Measurements from ENCODE around the gene TBC1D8.

Gene TBC1D8

DNA sequence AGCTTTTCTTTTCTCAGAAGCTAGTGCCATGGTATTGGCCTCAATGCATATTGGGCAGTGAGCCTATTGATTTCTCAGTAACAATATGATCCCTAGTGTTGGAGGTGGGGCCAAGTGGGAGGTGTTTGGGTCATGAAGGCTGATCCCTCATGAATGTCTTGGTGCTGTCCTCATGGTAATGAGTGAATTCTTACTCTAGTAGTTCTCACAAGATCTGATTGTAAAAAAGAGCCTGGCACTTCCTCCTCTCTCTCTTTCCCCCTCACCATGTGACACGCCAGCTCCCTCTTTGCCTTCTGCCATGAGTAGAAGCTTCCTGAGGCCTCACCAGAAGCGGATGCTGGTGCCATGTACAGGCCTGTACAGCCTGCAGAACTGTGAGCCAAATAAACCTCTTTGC lies 12.8 kb upstream of the TBC1D8 start:
- in situ Hi-C loops (cut with HindIII; ENCODE audit: low sequenced_read_pairs) = no loop called here

- in situ Hi-C loops (cut with HindIII; ENCODE audit: low sequenced_read_pairs) = no loop called here
Measured at GRCh38 chr2:101162561-101163330, 11.6 kb upstream of the TBC1D8 start.

DNA sequence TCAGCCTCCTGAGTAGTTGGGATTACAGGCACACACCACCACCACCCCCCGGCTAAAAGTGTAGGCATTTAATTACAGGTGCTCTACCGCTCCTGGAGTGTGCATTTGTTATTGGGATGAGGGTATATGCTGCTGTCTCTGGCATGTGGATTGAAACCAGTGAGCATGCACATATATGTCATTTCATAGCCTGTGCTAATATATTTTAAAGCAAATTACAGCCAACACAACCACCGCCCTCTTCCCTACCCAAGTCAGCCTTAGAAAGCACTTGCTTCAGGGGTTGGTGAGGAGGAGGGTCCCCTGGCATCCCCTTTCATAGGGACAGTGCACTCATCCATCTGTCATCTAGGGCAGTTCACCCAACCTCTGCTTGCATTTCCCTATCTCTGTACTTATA lies 10.5 kb upstream of the TBC1D8 start:
- in situ Hi-C loops (cut with HindIII; ENCODE audit: low sequenced_read_pairs) = no loop called here

GRCh38 chr2:101160454-101160853 lies 9.3 kb upstream of the TBC1D8 start:
- in situ Hi-C loops (cut with HindIII; ENCODE audit: low sequenced_read_pairs) = no loop called here

DNA sequence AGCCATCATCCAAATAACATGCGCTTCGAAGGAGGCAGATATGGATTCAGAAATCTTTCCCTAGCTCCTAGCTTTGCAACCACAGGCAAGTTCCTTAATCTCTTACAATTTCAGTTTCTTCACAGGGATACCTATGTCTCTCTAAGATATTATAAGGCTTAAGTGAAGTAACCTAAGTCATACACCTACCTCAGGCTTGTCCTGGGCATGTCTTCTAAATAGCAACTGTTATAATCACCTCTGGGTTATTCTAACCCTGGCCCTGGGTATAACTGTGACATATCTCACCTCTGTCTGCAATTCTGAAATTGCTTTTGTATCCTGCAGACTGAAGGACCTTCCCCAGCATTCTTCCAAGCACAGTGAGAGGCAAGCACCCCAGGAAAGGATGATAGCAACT lies 8.3 kb upstream of the TBC1D8 start:
- in situ Hi-C loops (cut with HindIII; ENCODE audit: low sequenced_read_pairs) = no loop called here

DNA sequence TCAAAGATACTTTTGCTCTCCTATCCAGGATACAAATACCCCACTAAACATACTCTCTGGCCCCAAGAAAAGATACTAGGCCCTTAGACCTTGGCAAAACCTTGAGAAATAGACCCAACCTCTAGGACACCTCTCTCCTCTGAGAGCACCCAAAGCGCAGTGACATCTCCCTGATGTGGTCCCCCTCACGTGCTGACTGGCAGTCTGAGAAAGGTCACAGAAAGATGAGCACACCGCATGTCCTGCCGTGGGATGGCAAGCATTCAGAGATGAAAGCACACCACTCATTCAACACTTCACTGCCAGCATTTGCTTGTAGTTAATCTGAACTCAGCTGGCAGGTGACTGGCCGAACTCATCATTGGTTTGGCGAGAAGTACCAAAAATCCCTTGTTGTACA lies 6.1 kb upstream of the TBC1D8 start:
- in situ Hi-C loops (cut with HindIII; ENCODE audit: low sequenced_read_pairs) = no loop called here

DNA sequence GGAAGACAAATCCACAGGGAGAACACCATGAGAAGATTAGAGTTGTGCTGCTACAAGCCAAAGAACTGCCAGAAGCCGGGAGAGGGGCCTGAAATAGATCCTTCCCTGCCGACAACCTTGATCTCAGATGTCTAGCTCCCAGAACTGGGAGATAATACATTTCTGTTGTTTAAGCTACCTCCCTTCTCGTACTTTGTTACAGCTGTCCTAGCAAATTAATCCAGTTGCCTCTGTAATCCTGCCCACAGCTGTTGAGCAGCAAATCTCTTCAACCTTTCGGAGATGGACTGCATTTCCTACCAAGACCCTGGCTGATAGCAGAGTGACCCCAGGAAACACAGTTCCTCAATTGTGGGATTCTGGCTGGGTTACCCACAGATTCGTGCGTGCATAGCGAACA lies 2.6 kb upstream of the TBC1D8 start:
- in situ Hi-C loops (cut with HindIII; ENCODE audit: low sequenced_read_pairs) = no loop called here

DNA sequence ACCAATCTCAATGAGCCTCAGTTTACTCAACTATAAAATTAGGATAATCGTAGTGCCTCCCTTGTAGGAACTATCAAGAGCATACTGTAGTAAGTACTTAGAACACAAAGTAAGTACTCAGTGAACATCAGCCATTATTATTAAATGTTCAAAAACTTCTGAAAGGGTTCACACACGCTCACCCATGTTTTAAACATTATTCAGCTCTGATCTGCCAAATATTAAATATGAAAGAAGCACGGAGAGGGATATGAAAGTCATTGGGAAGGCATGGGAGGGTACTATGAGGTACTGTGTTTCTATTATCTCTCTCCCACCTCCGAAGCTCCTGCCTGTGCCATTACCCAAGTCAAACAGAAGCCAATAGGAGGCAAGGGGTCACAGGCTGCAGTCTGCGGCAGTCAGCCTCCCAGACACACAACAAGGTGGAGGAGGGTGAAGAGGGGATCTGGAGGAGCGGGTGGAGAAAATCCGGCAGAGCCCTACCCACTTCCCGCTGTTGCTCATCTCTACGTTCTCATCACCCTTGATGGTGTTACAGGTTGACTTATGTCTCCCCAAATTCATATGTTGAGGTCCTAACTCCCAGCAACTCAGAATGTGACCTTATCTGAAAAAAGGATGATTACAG lies 2.0 kb upstream of the TBC1D8 start:
- in situ Hi-C loops (cut with HindIII; ENCODE audit: low sequenced_read_pairs) = no loop called here

DNA sequence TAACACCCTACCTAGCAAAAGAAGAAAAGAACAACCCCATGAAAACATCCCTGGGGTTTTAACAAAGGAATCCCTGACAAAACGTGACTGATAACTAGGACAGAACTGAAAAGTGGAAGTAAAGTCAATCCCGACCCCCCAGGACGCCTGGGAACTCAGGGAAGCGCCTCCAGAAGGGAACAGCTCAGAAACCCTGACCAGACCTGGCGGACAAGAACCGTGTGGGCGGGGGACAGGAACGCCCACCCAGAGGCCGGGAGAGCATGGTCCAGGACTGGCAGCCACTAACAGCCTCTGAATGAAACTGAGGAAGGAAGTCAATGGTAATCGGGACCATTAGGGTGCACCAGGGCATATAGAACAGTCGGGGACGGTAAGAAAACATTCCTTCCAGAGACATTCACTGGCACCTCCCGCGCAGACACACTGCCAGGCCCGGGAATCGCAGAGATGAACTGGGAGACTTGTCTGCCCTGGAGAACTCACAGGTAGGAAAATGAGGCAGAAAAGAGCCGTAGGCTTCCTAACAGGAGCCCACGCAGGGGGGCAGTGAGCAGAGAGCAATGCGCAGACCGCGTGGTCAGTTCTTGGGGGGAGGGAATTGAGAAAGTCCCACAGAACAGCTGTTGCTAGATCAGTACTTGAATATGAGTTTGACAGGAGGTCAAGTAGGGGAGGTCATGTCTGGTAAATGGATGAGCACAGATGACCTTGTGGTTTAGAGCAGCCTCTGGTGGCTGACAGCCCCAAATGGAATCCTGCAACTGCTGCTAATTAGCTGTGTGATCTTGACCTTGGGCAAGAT lies 1.3 kb upstream of the TBC1D8 start:
- in situ Hi-C loops (cut with HindIII; ENCODE audit: low sequenced_read_pairs) = no loop called here

DNA sequence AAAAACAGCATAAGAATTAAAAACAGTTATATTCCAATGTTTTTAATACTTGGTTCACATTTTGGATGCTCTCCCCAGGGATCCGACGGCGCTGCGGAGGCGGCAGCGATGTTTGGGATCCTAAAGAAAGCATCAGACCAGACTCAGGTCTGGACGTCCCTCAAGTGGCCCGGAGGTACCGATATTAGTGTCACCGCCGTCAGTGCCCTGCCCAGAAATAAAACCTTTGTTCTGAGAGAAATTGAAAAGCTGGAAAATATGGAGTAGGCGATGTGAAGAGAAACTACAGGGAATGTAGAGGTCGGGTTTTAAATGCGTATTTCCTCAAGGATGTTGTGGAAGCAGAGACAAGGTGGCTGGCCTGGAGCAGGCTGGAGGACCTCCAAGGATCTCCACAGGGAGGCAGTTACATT lies 683 bp upstream of the TBC1D8 start:
- in situ Hi-C loops (cut with HindIII; ENCODE audit: low sequenced_read_pairs) = no loop called here

GRCh38 chr2:101150306-101151145 lies 656 bp downstream of the TBC1D8 start:
- in situ Hi-C loops (cut with HindIII; ENCODE audit: low sequenced_read_pairs) = no loop called here

- in situ Hi-C loops (cut with HindIII; ENCODE audit: low sequenced_read_pairs) = no loop called here
Measured at GRCh38 chr2:101149241-101150192, 1.7 kb downstream of the TBC1D8 start.

DNA sequence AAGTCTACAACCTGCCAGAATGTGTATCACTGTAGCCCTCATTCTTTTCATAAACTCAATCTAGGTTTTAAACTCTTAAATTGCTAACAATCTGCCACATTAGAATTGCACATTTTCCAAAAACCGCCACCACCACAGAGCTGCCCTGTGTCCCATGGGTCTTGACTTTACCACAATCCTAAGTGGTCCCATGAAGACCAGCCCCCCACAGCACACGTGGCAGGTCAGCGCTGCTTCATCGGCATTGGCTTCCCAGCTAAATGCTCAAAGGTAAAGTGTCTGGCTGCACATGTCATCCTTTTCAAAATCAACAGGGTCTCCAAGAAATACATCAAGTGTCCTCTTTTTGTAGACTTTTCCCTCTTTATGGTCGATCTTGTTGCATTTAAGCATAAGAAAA lies 2.4 kb downstream of the TBC1D8 start:
- in situ Hi-C loops (cut with HindIII; ENCODE audit: low sequenced_read_pairs) = no loop called here

DNA sequence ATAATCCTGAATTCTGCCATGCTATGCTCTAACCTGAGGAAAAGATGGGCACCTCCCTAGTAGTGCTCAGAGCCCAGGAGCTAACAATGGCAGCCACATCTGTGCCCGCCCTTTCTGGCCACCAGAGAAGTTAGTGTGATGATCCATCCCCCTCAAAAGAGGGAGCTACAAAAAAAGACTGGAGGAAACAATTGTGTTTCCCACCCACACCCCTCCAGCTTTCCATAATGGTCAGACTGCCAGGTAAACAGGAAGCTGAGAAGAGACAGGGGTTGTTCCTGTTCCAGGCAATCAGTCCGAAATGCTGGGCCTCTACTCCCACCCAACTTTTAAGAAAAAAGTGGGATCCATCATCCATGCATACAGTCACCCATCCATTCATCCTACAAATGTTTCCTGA lies 3.2 kb downstream of the TBC1D8 start:
- in situ Hi-C loops (cut with HindIII; ENCODE audit: low sequenced_read_pairs) = no loop called here

- in situ Hi-C loops (cut with HindIII; ENCODE audit: low sequenced_read_pairs) = no loop called here
Measured at GRCh38 chr2:101147062-101147461, 4.1 kb downstream of the TBC1D8 start.

- in situ Hi-C loops (cut with HindIII; ENCODE audit: low sequenced_read_pairs) = no loop called here
Measured at GRCh38 chr2:101146535-101146934, 4.6 kb downstream of the TBC1D8 start.

GRCh38 chr2:101145406-101145805 lies 5.8 kb downstream of the TBC1D8 start:
- in situ Hi-C loops (cut with HindIII; ENCODE audit: low sequenced_read_pairs) = no loop called here

- in situ Hi-C loops (cut with HindIII; ENCODE audit: low sequenced_read_pairs) = no loop called here
Measured at GRCh38 chr2:101142163-101142562, 9.0 kb downstream of the TBC1D8 start.

- in situ Hi-C loops (cut with HindIII; ENCODE audit: low sequenced_read_pairs) = no loop called here
Measured at GRCh38 chr2:101140978-101141655, 10.1 kb downstream of the TBC1D8 start.
